GM12878 (cell line): ENCODE data around the gene TFF1. TPM values are rescaled to one million over a fixed set of nuclear protein-coding genes. Genes with fewer than 3 reads are reported as not detected.
A peak's percentile ranks its signal among the peaks of the same experiment; 100 is the strongest.

Experiments used
- ATAC-seq: fragments of 200-7000 bp; cut with Tn5 transposase; 3 replicates; pipeline ENCODE4 v1.9.1; 2020; ENCODE audit warnings: mild to moderate bottlenecking, moderate library complexity
- BruUV-seq: library from RNA; stranded (reverse); fragments of 400-500 nt; replicated peaks from 2 replicates; lab custom pipeline; 2021; lab: Mats Ljungman, UMichigan
- CTCF ChIA-PET: fragments of 300-600 bp; sonication (Branson Sonifier 250); formaldehyde crosslinking; extraction: SDS; loops from one replicate; lab custom pipeline; 2021; ENCODE audit warnings: inconsistent platforms; lab: Yijun Ruan, JAX
- POLR2A ChIA-PET: fragments of 350-600 bp; formaldehyde crosslinking; extraction: SDS; loops from one replicate; lab custom pipeline; 2021; ENCODE audit warnings: inconsistent platforms; lab: Charles Lee
- RAD21 ChIA-PET: fragments of 300-600 bp; sonication (Branson Sonifier 250); formaldehyde crosslinking; loops from one replicate; lab custom pipeline; 2023; ENCODE audit warnings: antibody characterized with exemption; ENCODE audit not compliant: unreplicated experiment; lab: Charles Lee
- SMC1A ChIA-PET: fragments of 300-600 bp; sonication (Branson Sonifier 250); formaldehyde crosslinking; loops from one replicate; lab custom pipeline; 2023; ENCODE audit not compliant: unreplicated experiment, uncharacterized antibody; lab: Charles Lee
- DNase-seq: peaks from one replicate; pipeline ENCODE4 v3.0.0-alpha.2; 2011; ENCODE audit warnings: low read depth, low spot score
- FAIRE-seq: peaks from 3 replicates; lab custom pipeline; 2011; peaks lifted over from hg19 to GRCh38; lab: Jason Lieb, UNC
- H2AFZ ChIP-seq: 2 replicates; pipeline ENCODE4 v1.6.0; 2011; ENCODE audit warnings: low read depth, low read length, control low read depth; ENCODE audit not compliant: control insufficient read depth
- H3K27ac ChIP-seq: 2 replicates; pipeline ENCODE4 v1.5.1; 2011; ENCODE audit warnings: control low read depth; ENCODE audit not compliant: control insufficient read depth, insufficient read depth
- H3K27me3 ChIP-seq, 2 experiments: replicated peaks in 1 of 2; 2 replicates each; pipeline versions ENCODE4 v1.6.0 to v1.6.1; 2011; ENCODE audit warnings: low read length in 1 of 2; ENCODE audit not compliant: control insufficient read depth in 2 of 2, insufficient read depth in 2 of 2
- H3K36me3 ChIP-seq, 2 experiments: 2 replicates each; pipeline ENCODE4 v1.5.1; 2011; ENCODE audit warnings: low read length in 1 of 2; ENCODE audit not compliant: control insufficient read depth in 2 of 2, insufficient read depth in 2 of 2
- H3K4me1 ChIP-seq: 2 replicates; pipeline ENCODE4 v1.6.1; 2011; ENCODE audit warnings: mild to moderate bottlenecking, low read length, moderate library complexity, mixed read lengths; ENCODE audit not compliant: control insufficient read depth, insufficient read depth
- H3K4me2 ChIP-seq: 2 replicates; pipeline ENCODE4 v1.6.0; 2011; ENCODE audit warnings: control low read depth; ENCODE audit not compliant: control insufficient read depth, insufficient read depth
- H3K4me3 ChIP-seq: fragments of 200-600 bp; sonication (generic); 2 replicates; pipeline ENCODE4 v1.5.1; 2016
- H3K79me2 ChIP-seq: 2 replicates; pipeline ENCODE4 v1.6.0; 2011; ENCODE audit warnings: low read length; ENCODE audit not compliant: control insufficient read depth, insufficient read depth
- H3K9ac ChIP-seq: 2 replicates; pipeline ENCODE4 v1.8.0; 2011; ENCODE audit warnings: low read length, control low read depth, mixed read lengths; ENCODE audit not compliant: control insufficient read depth, insufficient read depth
- H3K9me3 ChIP-seq: replicated peaks from 3 replicates; pipeline ENCODE4 v1.5.1; 2011; ENCODE audit warnings: mild to moderate bottlenecking, low read length; ENCODE audit not compliant: control insufficient read depth, insufficient read depth
- H4K20me1 ChIP-seq: 2 replicates; pipeline ENCODE4 v1.6.0; 2011; ENCODE audit not compliant: control insufficient read depth, insufficient read depth
- JUND ChIP-seq: IDR thresholded peaks from 2 replicates; pipeline ENCODE4 v1.6.1; 2012; ENCODE audit warnings: low read depth, mild to moderate bottlenecking, low read length, improper control_type of control experiment, moderate library complexity
- NFYB ChIP-seq: IDR thresholded peaks from 2 replicates; pipeline ENCODE4 v1.6.1; 2011; ENCODE audit warnings: low read depth, mild to moderate bottlenecking, low read length, improper control_type of control experiment, moderate library complexity; ENCODE audit not compliant: insufficient read depth
- POU2F2 ChIP-seq: IDR thresholded peaks from 3 replicates; pipeline ENCODE4 v1.6.1; 2011; ENCODE audit warnings: low read depth, mild to moderate bottlenecking, low read length, borderline replicate concordance
- RBBP5 ChIP-seq: fragments of 200-600 bp; sonication (generic); conservative IDR thresholded peaks from 2 replicates; pipeline ENCODE4 v1.6.1; 2016
- STAT3 ChIP-seq: IDR thresholded peaks from 2 replicates; pipeline ENCODE4 v1.6.1; 2011; ENCODE audit warnings: low read depth, low read length, improper control_type of control experiment
- WGBS: methylation state at CpG from one replicate; pipeline ENCODE4 v1.1.6; 2016; ENCODE audit warnings: low lambda C conversion rate; ENCODE audit not compliant: insufficient replicate concordance, insufficient coverage; ENCODE audit errors: missing lambda C conversion rate; 5-methylcytosine and 5-hydroxymethylcytosine counted together
- in situ Hi-C: fragments of 300-500 bp; cut with MboI; formaldehyde crosslinking; loops from 9 replicates; pipeline ENCODE4 v1.14.3; 2018; ENCODE audit warnings: mixed read lengths
- intact Hi-C: fragments of 100-400 bp; cut with micrococcal nuclease; formaldehyde crosslinking; loops from one replicate; pipeline ENCODE4 v1.14.2; 2022; ENCODE audit not compliant: unreplicated experiment
- polyA plus RNA-seq, 11 experiments: library from polyadenylated mRNA; depleted of rRNA in 4 of 11; unstranded in 6 of 11; stranded (reverse) in 5 of 11; fragments of >200 nt; fragmentation: Nextera tagmentation in 4 of 11; fragmentation: Illumina TruSeq in 1 of 11; extraction: Ambion mirVana in 4 of 11; extraction: Trizol in 1 of 11; gene quantifications; 1 replicate in 1 of 11; 2 replicates in 10 of 11; pipeline versions ENCODE4 v1.2.1 to v1.2.3, GENCODE V29; 2011 to 2016; ENCODE audit warnings: inconsistent platforms in 2 of 11, missing spikeins in 2 of 11, low read depth in 1 of 11
- total RNA-seq, 4 experiments: library from RNA; depleted of rRNA in 3 of 4; stranded (reverse); fragments of >200 nt in 3 of 4; fragmentation: Illumina TruSeq in 1 of 4; extraction: Trizol in 1 of 4; gene quantifications; 2 replicates each; pipeline versions ENCODE4 v1.2.1 to v1.2.3, GENCODE V29; 2013 to 2021

TFF1 gene
- total and polyA plus RNA-seq, 10 of the 15 experiments (the other 5 are each of a cell fraction or from before 2014, with no cell fraction given) = 0.13 TPM; not detected in 9

DNA sequence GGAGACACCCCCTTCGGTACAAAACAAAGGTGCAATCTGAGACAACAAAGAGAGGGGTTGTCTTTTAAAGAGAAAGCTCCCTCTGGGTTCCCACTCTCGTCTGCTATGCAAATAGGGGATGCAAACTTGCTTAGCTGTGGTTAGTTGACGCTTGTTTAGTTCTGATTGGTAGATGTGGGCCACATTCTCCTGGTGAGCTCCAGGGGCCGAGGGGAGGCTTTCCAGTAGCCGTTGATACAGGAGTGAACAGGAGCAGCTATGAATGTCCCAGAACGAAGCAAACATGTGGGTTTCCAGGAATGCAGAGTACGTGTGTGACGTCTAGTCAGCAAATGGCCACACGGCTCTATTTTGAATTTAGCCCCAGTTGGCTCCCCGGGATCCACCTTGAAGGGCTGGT is 30.3 kb downstream of the TFF1 start:
- DNase-seq (no peak), ATAC-seq (no peak), FAIRE-seq (no peak)
- ChIA-PET SMC1A (interaction anchor here (0.8 to 6.7 kb wide), 15 partner anchors 25 to 202 kb away, joined by 3 to 41 read pairs (median 4); no protein-coding TSS in a partner anchor), CTCF (interaction anchor here (0.8 to 4.3 kb wide), 12 partner anchors 11 to 257 kb away, joined by 3 to 23 read pairs (median 4); no protein-coding TSS in a partner anchor), POLR2A (interaction anchor here (0.9 to 1.0 kb wide), 2 partner anchors 81 to 106 kb away, joined by 3 read pairs; no protein-coding TSS in a partner anchor), RAD21 (interaction anchor here (0.6 to 2.1 kb wide), 6 partner anchors 25 to 86 kb away, joined by 3 to 9 read pairs (median 3); no protein-coding TSS in a partner anchor)
- no TSS peak for BruUV-seq
- H3K4me2 ChIP-seq = no peak overlapping the region
- no peak overlapping the region for H2AFZ ChIP-seq
- no peak overlapping the region for H3K27ac ChIP-seq
- WGBS = 4% methylated on average over 10 of the region's 10 CpGs
- no peak overlapping the region for H3K4me3 ChIP-seq
- in situ Hi-C loops (no loop called here), intact Hi-C loops (no loop called here)
- H3K36me3 ChIP-seq = no peaks in the 10 kb centered on the region
- H3K79me2 ChIP-seq = no peaks in the 10 kb centered on the region
- peaks cover 13% of the 10 kb centered on the region for H3K4me1 ChIP-seq
- H3K27me3 ChIP-seq = no peaks in the 10 kb centered on the region
- H4K20me1 ChIP-seq = no peaks in the 10 kb centered on the region
- peak; percentile 73; the same call in 1 of the 3 replicates for TF ChIP-seq POU2F2
- no peak for TF ChIP-seq JUND
- TF ChIP-seq NFYB = 0 out of 2 replicates have a peak, but pooled peaks have one; percentile 26
- no peaks in the 10 kb centered on the region; the same call in 2 of the 3 replicates for H3K9me3 ChIP-seq
- H3K9ac ChIP-seq = no peak overlapping the region

- H3K9me3 ChIP-seq = no peaks in the 10 kb centered on the region; the same call in 2 of the 3 replicates
- H3K36me3 ChIP-seq = no peaks in the 10 kb centered on the region
- no peak overlapping the region for H3K4me2 ChIP-seq
- H3K27me3 ChIP-seq = no peaks in the 10 kb centered on the region
- no peak overlapping the region for H3K4me3 ChIP-seq
- no peak overlapping the region for H2AFZ ChIP-seq
- in situ Hi-C loops (no loop called here), intact Hi-C loops (loop anchor here (5.0 kb wide), 1 partner anchor 45 kb away; no protein-coding TSS in a partner anchor)
- no TSS peak for BruUV-seq
- RAD21 ChIA-PET = no interaction called here
- SMC1A ChIA-PET = interaction anchor here (1.0 to 1.3 kb wide), 2 partner anchors 10 to 71 kb away, joined by 3 to 4 read pairs; partner anchors contain the start of gene UBASH3A
- POLR2A ChIA-PET = no interaction called here
- no peak overlapping the region for H3K27ac ChIP-seq
- FAIRE-seq = no peak
- TF ChIP-seq STAT3 (no peak), RBBP5 (no peak)
- H3K9ac ChIP-seq = no peak overlapping the region
- H3K79me2 ChIP-seq = no peaks in the 10 kb centered on the region
- DNase-seq = no peak
- no peaks in the 10 kb centered on the region for H4K20me1 ChIP-seq
- WGBS = 41% methylated on average over 5 of the region's 5 CpGs
- ATAC-seq = no peak
- CTCF ChIA-PET = no interaction called here
- peaks cover 3% of the 10 kb centered on the region; the same call in 1 of the 2 replicates for H3K4me1 ChIP-seq
Measured at GRCh38 chr21:42332557-42333317, 33.6 kb downstream of the TFF1 start.
